Mesenchymal stem cell (in vitro differentiated cells and primary cell): ENCODE results near the gene INPP5A.

Experiments used
- DNase-seq: peaks from one replicate; pipeline ENCODE4 v3.0.0-alpha.2; 2013
- H2AFZ ChIP-seq: one replicate; pipeline ENCODE4 v1.6.1; 2013; ENCODE audit warnings: low read depth, mild to moderate bottlenecking, control low read depth, inconsistent platforms, low read length, moderate library complexity
- H2AK5ac ChIP-seq: 2 replicates; pipeline ENCODE4 v1.6.1; 2013; ENCODE audit warnings: low read length, moderate library complexity, mild to moderate bottlenecking, inconsistent platforms; ENCODE audit not compliant: severe bottlenecking
- H2BK120ac ChIP-seq: one replicate; pipeline ENCODE4 v1.6.1; 2013; ENCODE audit warnings: low read depth, mild to moderate bottlenecking, inconsistent platforms, low read length, moderate library complexity
- H2BK12ac ChIP-seq, 2 experiments: one replicate each; pipeline ENCODE4 v1.6.1; 2013; ENCODE audit warnings: inconsistent platforms in 2 of 2, low read length in 2 of 2, mild to moderate bottlenecking in 2 of 2, moderate library complexity in 2 of 2, control low read depth in 1 of 2
- H2BK15ac ChIP-seq: one replicate; pipeline ENCODE4 v1.6.1; 2013; ENCODE audit warnings: mild to moderate bottlenecking, low read depth, inconsistent platforms; ENCODE audit not compliant: poor library complexity, severe bottlenecking
- H2BK5ac ChIP-seq: 2 replicates; pipeline ENCODE4 v1.6.1; 2013; ENCODE audit warnings: low read depth, mild to moderate bottlenecking, low read length, control low read depth, inconsistent platforms; ENCODE audit not compliant: poor library complexity, severe bottlenecking
- H3K14ac ChIP-seq, 2 experiments: one replicate each; pipeline ENCODE4 v1.6.1; 2013; ENCODE audit warnings: inconsistent platforms in 2 of 2, low read length in 2 of 2, control low read depth in 1 of 2, mild to moderate bottlenecking in 1 of 2, moderate library complexity in 1 of 2
- H3K18ac ChIP-seq, 2 experiments: one replicate each; pipeline ENCODE4 v1.6.1; 2013; ENCODE audit warnings: inconsistent platforms in 2 of 2, low read length in 2 of 2, control low read depth in 1 of 2, low read depth in 1 of 2, mild to moderate bottlenecking in 1 of 2
- H3K23ac ChIP-seq, 2 experiments: one replicate each; pipeline ENCODE4 v1.6.1; 2013; ENCODE audit warnings: inconsistent platforms in 2 of 2, low read length in 2 of 2, mild to moderate bottlenecking in 2 of 2, moderate library complexity in 2 of 2, control low read depth in 1 of 2
- H3K27ac ChIP-seq: 2 replicates; pipeline ENCODE4 v1.5.1; 2013; ENCODE audit warnings: mild to moderate bottlenecking, moderate library complexity, low read length, control low read depth, inconsistent platforms; ENCODE audit not compliant: poor library complexity, severe bottlenecking
- H3K27me3 ChIP-seq, 2 experiments: 2 replicates each; pipeline versions ENCODE4 v1.6.1 to v1.7.0; 2013; ENCODE audit warnings: low read length in 2 of 2, mild to moderate bottlenecking in 2 of 2, moderate library complexity in 2 of 2, control low read depth in 1 of 2, inconsistent platforms in 1 of 2; ENCODE audit not compliant: control insufficient read depth in 1 of 2, insufficient read depth in 1 of 2
- H3K36me3 ChIP-seq, 2 experiments: 2 replicates each; pipeline versions ENCODE4 v1.6.1 to v1.7.0; 2013; ENCODE audit warnings: low read length in 2 of 2, control low read depth in 1 of 2, inconsistent platforms in 1 of 2, low read depth in 1 of 2, mild to moderate bottlenecking in 1 of 2; ENCODE audit not compliant: insufficient read depth in 2 of 2, control insufficient read depth in 1 of 2
- H3K4ac ChIP-seq, 2 experiments: one replicate each; pipeline ENCODE4 v1.6.1; 2013; ENCODE audit warnings: inconsistent platforms in 2 of 2, low read length in 2 of 2, mild to moderate bottlenecking in 2 of 2, moderate library complexity in 2 of 2, control low read depth in 1 of 2, low read depth in 1 of 2
- H3K4me1 ChIP-seq: 2 replicates; pipeline ENCODE4 v1.6.1; 2013; ENCODE audit warnings: low read depth, low read length, control low read depth; ENCODE audit not compliant: control insufficient read depth, insufficient read depth
- H3K4me2 ChIP-seq: 2 replicates; pipeline ENCODE4 v1.6.1; 2013; ENCODE audit warnings: low read length, mild to moderate bottlenecking, inconsistent platforms; ENCODE audit not compliant: poor library complexity, severe bottlenecking
- H3K4me3 ChIP-seq, 2 experiments: 2 replicates each; pipeline versions ENCODE4 v1.5.1 to v1.7.0; 2013; ENCODE audit warnings: low read length in 2 of 2, mild to moderate bottlenecking in 2 of 2, control low read depth in 1 of 2, low read depth in 1 of 2; ENCODE audit not compliant: insufficient read depth in 1 of 2
- H3K79me1 ChIP-seq: replicated peaks from 2 replicates; pipeline ENCODE4 v1.6.1; 2013; ENCODE audit warnings: mild to moderate bottlenecking, control low read depth, low read length, inconsistent platforms; ENCODE audit not compliant: poor library complexity, severe bottlenecking
- H3K9ac ChIP-seq: 2 replicates; pipeline ENCODE4 v1.7.0; 2013; ENCODE audit warnings: mild to moderate bottlenecking, low read length, moderate library complexity
- H3K9me3 ChIP-seq: 2 replicates; pipeline ENCODE4 v1.7.0; 2013; ENCODE audit warnings: mild to moderate bottlenecking, low read length; ENCODE audit not compliant: control insufficient read depth
- H4K8ac ChIP-seq: one replicate; pipeline ENCODE4 v1.6.1; 2013; ENCODE audit warnings: inconsistent platforms, mild to moderate bottlenecking, low read length, moderate library complexity
- H4K91ac ChIP-seq: one replicate; pipeline ENCODE4 v1.6.1; 2013; ENCODE audit warnings: mild to moderate bottlenecking, low read length, inconsistent platforms
- WGBS: methylation state at CpG from one replicate; pipeline ENCODE4 v1.1.7; 2013; ENCODE audit warnings: mixed read lengths; 5-methylcytosine and 5-hydroxymethylcytosine counted together

Gene INPP5A

GRCh38 chr10:132653721-132654120 is 116.1 kb downstream of the INPP5A start:
- peaks cover 11 to 59% of the 10 kb centered on the region in 2 experiments for H3K36me3 ChIP-seq
- no peaks in the 10 kb centered on the region for H3K9me3 ChIP-seq
- H3K4me2 ChIP-seq, result no peak overlapping the region
- H3K23ac ChIP-seq, result no peak overlapping the region
- H2AFZ ChIP-seq, result no peak overlapping the region
- no peak overlapping the region for H3K27ac ChIP-seq
- H3K27me3 ChIP-seq, result no peaks in the 10 kb centered on the region
- H2BK120ac ChIP-seq, result no peak overlapping the region
- H3K79me1 ChIP-seq, result peaks cover 4% of the 10 kb centered on the region
- H3K4ac ChIP-seq, result no peak overlapping the region
- no peak overlapping the region for H4K91ac ChIP-seq
- no peak overlapping the region for H2BK5ac ChIP-seq
- H2BK12ac ChIP-seq, result no peak overlapping the region
- peaks cover 3% of the 10 kb centered on the region for H3K4me1 ChIP-seq
- DNase-seq, result no peak
- H4K8ac ChIP-seq, result no peak overlapping the region
- H2BK15ac ChIP-seq, result no peak overlapping the region
- no peak overlapping the region for H3K9ac ChIP-seq
- 92% methylated on average over 20 of the region's 20 CpGs for WGBS
- H3K18ac ChIP-seq, result no peak overlapping the region
- no peak overlapping the region for H3K14ac ChIP-seq
- H3K4me3 ChIP-seq, result no peak overlapping the region
- H2AK5ac ChIP-seq, result no peak overlapping the region

GRCh38 chr10:132654121-132654571 is 116.6 kb downstream of the INPP5A start:
- no peak overlapping the region for H3K14ac ChIP-seq
- 90% methylated on average over 12 of the region's 12 CpGs for WGBS
- H3K4me3 ChIP-seq, result peak overlapping the region in 1 of 2 experiments; percentile 23
- H3K27me3 ChIP-seq, result no peaks in the 10 kb centered on the region
- no peak overlapping the region for H2AK5ac ChIP-seq
- no peaks in the 10 kb centered on the region for H3K9me3 ChIP-seq
- no peak overlapping the region for H3K4me2 ChIP-seq
- no peak overlapping the region for H3K4ac ChIP-seq
- H3K79me1 ChIP-seq, result peaks cover 4% of the 10 kb centered on the region
- no peak overlapping the region for H2BK5ac ChIP-seq
- no peak overlapping the region for H3K18ac ChIP-seq
- H3K36me3 ChIP-seq, result peaks cover 11 to 63% of the 10 kb centered on the region in 2 experiments
- H3K27ac ChIP-seq, result no peak overlapping the region
- no peak overlapping the region for H4K8ac ChIP-seq
- H3K9ac ChIP-seq, result no peak overlapping the region
- H2BK12ac ChIP-seq, result no peak overlapping the region
- H4K91ac ChIP-seq, result no peak overlapping the region
- DNase-seq, result no peak
- peaks cover 3% of the 10 kb centered on the region for H3K4me1 ChIP-seq
- H2BK120ac ChIP-seq, result no peak overlapping the region
- H3K23ac ChIP-seq, result no peak overlapping the region
- H2BK15ac ChIP-seq, result no peak overlapping the region
- no peak overlapping the region for H2AFZ ChIP-seq

- H2BK5ac ChIP-seq, result no peak overlapping the region
These were observed 117.4 kb downstream of the INPP5A start for GRCh38 chr10:132654708-132655661.

GRCh38 chr10:132655735-132656134 is 118.1 kb downstream of the INPP5A start:
- H3K9ac ChIP-seq, result no peak overlapping the region
- no peaks in the 10 kb centered on the region for H3K9me3 ChIP-seq
- H4K91ac ChIP-seq, result no peak overlapping the region
- no peaks in the 10 kb centered on the region for H3K27me3 ChIP-seq
- WGBS, result 97% methylated on average over 7 of the region's 8 CpGs
- H3K36me3 ChIP-seq, result peaks cover 16 to 58% of the 10 kb centered on the region in 2 experiments
- no peak overlapping the region for H3K14ac ChIP-seq
- H3K4ac ChIP-seq, result no peak overlapping the region
- H2BK15ac ChIP-seq, result no peak overlapping the region
- peak overlapping the region in 1 of 2 experiments; percentile 19 for H3K4me3 ChIP-seq
- H2BK12ac ChIP-seq, result no peak overlapping the region
- H3K23ac ChIP-seq, result no peak overlapping the region
- H4K8ac ChIP-seq, result no peak overlapping the region
- peaks cover 7% of the 10 kb centered on the region for H3K4me1 ChIP-seq
- H3K4me2 ChIP-seq, result no peak overlapping the region
- no peak overlapping the region for H2AK5ac ChIP-seq
- no peak overlapping the region for H3K27ac ChIP-seq
- peaks cover 6% of the 10 kb centered on the region for H3K79me1 ChIP-seq
- H2AFZ ChIP-seq, result no peak overlapping the region
- DNase-seq, result no peak
- peak overlapping the region in 1 of 2 experiments; percentile 14 for H3K18ac ChIP-seq
- no peak overlapping the region for H2BK5ac ChIP-seq
- no peak overlapping the region for H2BK120ac ChIP-seq

More at GRCh38 chr10:132654708-132655661, 117.4 kb downstream of the INPP5A start:
- Histone ChIP-seq H3K4me1 (peaks cover 8% of the 10 kb centered on the region), H3K9ac (no peak overlapping the region), H3K27me3 (no peaks in the 10 kb centered on the region), H3K36me3 (peaks cover 11 to 66% of the 10 kb centered on the region in 2 experiments), H3K14ac (no peak overlapping the region), H4K91ac (no peak overlapping the region), H2AK5ac (no peak overlapping the region), H3K79me1 (peaks cover 4% of the 10 kb centered on the region), H4K8ac (no peak overlapping the region), H3K18ac (no peak overlapping the region), H3K4me3 (no peak overlapping the region), H3K4ac (no peak overlapping the region), H2BK15ac (no peak overlapping the region), H2BK120ac (no peak overlapping the region), H3K9me3 (no peaks in the 10 kb centered on the region), H2AFZ (no peak overlapping the region), H2BK12ac (no peak overlapping the region), H3K4me2 (no peak overlapping the region), H3K23ac (no peak overlapping the region), H3K27ac (no peak overlapping the region)
- WGBS, result 61% methylated on average over 48 of the region's 48 CpGs
- peak; percentile 58 for DNase-seq
